Medulla oblongata (tissue), 1 donor: ENCODE data around the gene RUFY4.
"Not testable (repeated sequence)": the region's sequence is repeated elsewhere in the genome, so short reads cannot be mapped to it uniquely, and the experiment has no call there.

ENCODE experiments used
- DNase-seq: peaks from one replicate; pipeline ENCODE4 v3.0.0-alpha.2; 2015; ENCODE audit errors: extremely low spot score

RUFY4 gene

DNA sequence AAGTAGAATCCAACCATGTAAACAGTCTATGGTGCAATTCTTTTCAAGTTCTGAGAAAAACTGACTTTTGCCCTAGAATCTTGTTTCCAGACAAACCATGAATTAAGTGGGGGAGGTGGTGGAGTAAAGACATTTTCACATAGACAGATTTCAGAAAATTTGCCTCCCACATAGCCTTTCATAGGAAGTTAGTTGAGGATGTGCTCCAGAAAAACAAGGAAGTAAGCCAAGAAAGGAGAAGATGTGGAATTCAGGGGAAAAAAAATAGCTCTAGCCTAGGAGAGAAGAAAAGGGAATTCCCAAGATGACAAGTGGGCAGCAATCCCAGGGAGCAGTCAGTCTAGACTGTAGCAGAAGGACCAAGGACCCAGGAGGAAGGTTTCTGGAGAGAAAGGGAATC is 17.4 kb downstream of the RUFY4 start:
- no peak for DNase-seq

GRCh38 chr2:218089259-218089658 is 20.2 kb downstream of the RUFY4 start:
- DNase-seq: no peak

DNA sequence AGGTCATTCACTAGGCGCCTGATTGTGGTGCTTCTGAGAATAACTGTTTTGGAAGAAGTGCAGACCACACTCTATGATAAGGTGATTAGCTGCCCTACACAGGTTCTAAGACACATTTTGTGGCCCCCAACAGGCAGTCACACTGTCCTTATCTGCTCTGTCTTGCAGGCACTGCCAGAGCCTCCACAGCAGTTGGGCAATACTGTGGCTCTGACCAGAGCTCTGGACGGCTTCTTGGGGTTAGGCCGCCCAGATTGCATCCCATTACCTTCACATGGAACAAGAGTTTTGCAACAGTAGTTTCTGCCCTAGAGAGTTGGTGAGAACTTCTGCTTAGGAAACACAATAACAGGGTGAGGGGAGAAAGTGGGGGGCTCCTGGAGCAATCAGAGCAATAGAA is 22.7 kb downstream of the RUFY4 start:
- DNase-seq: no peak

DNA sequence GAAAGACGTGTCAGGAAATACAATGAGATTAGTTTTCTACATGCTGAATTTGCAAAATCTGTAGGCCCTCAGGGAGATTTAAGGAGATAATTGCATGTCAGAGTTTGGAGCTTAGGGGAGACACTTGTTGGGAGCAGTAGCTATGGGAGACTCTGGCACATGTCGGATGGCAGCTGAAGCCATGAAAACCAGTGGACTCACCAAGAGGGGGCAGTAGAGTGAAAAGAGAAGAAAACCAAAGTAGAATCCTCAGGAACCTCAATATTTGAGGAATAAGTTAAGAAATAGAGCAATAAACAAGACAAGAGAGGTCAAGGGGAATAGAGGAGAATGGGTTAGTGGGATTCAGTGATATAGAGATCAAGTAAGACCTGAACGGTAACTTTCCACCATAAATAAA is 24.8 kb downstream of the RUFY4 start:
- DNase-seq: no peak

DNA sequence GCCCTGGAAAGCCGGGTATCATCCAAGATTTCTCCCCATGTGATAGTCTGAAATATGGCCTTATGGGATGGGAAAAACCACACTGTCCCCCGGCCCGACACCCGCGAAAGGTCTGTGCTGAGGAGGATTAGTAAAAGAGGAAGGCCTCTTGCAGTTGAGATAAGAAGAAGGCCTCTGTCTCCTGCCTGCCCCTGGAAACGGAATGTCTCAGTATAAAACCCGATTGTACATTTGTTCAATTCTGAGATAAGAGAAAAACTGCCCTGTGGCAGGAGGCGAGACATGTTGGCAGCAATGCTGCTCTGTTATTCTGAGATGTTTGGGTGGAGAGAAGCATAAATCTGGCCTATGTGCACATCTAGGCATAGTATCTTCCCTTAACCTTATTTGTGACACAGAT is 26.8 kb downstream of the RUFY4 start:
- DNase-seq: no peak

GRCh38 chr2:218097975-218098374 is 28.9 kb downstream of the RUFY4 start:
- DNase-seq: no peak

DNA sequence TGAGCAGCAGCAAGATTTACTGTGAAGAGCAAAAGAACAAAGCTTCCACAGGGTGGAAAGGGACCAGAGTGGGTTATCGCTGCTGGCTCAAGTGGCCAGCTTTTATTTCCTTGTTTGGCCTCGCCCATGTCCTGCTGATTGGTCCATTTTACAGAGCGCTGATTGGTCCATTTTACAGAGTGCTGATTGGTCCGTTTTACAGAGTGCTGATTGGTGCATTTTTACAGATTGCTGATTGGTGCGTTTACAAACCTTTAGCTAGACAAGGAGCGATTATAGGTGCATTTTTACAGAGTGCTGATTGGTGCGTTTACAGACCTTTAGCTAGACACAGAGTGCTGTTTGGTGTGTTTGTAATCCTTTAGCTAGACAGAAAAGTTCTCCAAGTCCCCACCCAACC is 39.8 kb downstream of the RUFY4 start:
- not testable (repeated sequence) for DNase-seq

- DNase-seq: not testable (repeated sequence)
Measured at GRCh38 chr2:218121789-218122188, 52.7 kb downstream of the RUFY4 start.

DNA sequence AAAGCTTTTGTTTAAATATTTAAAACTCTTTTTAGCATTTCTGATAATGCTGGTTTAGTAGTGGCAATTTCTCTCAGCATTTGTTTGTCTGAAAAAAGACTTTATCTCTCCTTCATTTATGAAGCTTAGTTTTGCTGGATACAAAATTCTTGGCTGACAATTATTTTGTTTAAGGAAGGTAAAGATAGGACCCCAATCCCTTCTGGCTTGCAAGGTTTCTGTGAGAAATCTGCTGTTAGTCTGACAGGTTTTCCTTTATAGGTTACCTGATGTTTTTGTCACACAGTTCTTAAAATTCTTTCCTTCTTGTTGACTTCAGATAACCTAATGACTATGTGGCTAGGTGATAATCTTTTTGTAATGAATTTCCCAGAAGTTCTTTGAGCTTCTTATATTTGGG is 53.2 kb downstream of the RUFY4 start:
- DNase-seq: not testable (repeated sequence)

DNA sequence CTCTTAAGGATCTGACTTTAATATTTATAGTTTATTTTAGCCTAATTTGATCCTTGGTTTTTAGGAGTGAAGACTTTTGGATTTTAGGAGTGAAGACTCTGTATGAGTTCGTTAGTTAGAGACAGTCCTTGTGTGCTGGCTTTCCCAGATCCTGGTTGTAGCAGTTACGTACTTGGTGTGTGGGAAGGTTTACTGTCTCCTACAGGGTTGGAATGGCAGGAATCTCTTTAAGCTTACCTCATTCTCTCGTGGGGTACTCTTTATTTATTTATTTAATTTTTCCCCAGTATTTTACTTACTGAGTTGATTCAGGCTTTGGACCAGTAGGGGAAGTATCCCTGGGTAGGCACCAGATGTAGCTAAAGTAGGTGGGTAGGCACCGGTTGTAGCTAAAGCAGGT is 54.9 kb downstream of the RUFY4 start:
- DNase-seq: no peak

- no peak for DNase-seq
Measured at GRCh38 chr2:218125095-218125494, 56.0 kb downstream of the RUFY4 start.

DNA sequence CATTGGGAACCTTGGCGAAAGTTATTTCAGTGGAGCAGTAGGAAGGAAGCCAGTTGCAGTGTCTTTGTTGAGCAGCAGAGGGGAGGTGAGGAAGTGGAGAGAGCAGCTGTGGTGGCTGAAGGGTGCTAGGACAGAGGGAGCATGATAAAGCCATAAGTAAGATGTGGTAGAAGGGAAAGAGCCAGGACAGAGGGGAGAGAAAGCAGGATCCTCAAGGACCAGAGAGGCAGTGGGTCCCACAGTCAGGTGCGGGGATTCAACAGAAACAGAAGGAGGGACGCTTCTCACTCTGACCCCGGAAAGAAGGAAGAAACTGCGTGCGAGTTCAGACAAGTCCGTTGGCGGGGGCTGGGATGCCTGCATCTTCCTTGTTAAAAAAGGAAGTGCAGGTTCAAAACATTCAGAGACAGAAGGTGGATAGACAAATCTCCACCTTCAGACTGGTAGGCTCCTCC is 56.6 kb downstream of the RUFY4 start, which contains the start of gene CXCR2:
TSS of gene CXCR2 (plus strand) at position 403 of the 455 bp plus-strand sequence. CDS start 8,774 bp downstream, outside the sequence.
- peak; percentile 19 for DNase-seq

DNA sequence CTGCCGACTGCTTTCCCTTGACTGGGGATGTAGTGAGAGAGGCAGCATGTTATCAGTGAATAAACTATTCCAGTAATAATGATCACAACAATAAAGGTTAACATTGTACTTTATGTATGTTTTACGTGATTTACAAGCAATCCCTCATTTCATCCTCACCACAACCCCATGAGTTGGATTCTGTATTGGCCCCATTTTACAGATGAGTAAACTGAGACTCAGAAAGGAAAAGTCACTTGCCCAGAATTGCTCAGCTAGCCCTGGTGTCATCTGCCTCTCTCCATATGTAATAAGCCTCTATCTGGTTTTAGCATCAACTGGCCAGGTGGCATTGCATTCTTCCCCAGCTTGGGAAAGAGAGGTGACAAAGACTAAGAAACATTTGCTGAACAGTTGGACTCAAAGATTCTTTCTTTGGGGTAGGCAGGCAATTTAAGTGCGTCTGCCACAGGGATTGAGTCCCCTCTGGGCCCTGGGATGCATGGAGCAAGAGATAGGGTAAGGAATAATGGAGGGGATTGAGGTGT is 58.9 kb downstream of the RUFY4 start:
- DNase-seq: no peak

DNA sequence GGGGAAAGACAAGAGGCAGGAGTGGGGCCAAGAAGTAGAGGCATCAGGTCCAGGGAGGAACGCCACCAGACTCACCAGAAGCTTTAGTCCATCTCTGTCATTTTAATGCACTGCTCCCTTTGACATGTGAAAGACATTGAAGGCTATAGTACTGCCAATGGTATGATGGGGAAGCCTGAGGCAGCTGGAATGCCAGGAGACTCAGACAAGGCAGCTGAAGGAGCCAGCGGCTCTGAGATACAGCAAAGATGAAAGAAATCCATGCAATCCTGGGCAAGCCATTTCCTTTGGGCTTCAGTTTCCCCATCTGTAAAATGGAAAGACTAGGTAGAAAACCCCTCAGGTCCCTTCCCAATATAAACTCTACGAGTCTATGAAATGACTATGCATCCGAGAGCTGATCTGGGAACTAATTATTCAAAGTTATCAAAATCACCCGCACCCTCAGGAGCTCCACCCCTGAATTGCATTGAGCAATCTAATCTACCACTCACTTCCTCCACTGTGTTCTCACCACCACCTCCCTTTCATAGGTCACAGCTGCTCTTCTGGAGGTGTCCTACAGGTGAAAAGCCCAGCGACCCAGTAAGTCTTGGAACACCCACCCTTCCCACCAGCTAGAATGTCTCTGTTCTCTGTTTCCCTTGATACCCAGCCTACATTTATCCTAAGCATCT is 59.9 kb downstream of the RUFY4 start:
- no peak for DNase-seq

GRCh38 chr2:218129458-218130135 is 60.5 kb downstream of the RUFY4 start:
- no peak for DNase-seq

GRCh38 chr2:218130377-218130776 is 61.3 kb downstream of the RUFY4 start:
- no peak for DNase-seq

- DNase-seq: no peak
Measured at GRCh38 chr2:218130822-218131221, 61.8 kb downstream of the RUFY4 start.

- DNase-seq: no peak
Measured at GRCh38 chr2:218137514-218137913, 68.5 kb downstream of the RUFY4 start.

DNA sequence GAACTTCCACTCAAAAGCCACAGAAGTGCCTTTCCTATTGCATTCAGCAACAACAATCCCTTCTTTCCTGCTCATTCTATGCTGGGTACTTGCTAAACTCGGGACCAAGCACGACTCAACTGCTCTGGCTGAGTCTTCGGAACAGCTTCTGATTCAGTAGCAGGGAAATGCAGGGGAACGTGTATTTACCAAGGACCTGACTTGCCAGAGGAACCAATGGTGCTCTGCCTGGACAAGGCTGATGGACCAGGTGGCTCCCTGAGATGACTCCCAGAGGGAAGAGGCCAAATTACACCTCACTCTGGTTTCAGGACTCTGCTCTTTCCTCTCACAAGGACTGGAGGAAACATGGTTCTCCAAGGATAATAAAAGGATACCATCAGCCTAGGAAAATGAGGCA is 69.0 kb downstream of the RUFY4 start:
- DNase-seq: no peak
